Measurements from ENCODE around the gene SHTN1.

Gene SHTN1

GRCh38 chr10:116866987-116867595 is 137.9 kb downstream of the SHTN1 start:
- no peak for DNase-seq

- no peak for DNase-seq
These were observed 138.9 kb downstream of the SHTN1 start for GRCh38 chr10:116866066-116866465.

GRCh38 chr10:116864436-116864835 is 140.6 kb downstream of the SHTN1 start:
- DNase-seq: no peak

GRCh38 chr10:116861796-116862195 is 143.2 kb downstream of the SHTN1 start:
- DNase-seq: no peak

- DNase-seq: no peak
These were observed 147.8 kb downstream of the SHTN1 start for GRCh38 chr10:116857156-116857555.

GRCh38 chr10:116853701-116854100 is 151.3 kb downstream of the SHTN1 start:
- DNase-seq: no peak

GRCh38 chr10:116853287-116853686 is 151.7 kb downstream of the SHTN1 start:
- DNase-seq: no peak

- no peak for DNase-seq
These were observed 152.7 kb downstream of the SHTN1 start for GRCh38 chr10:116852246-116852645.

GRCh38 chr10:116850058-116850611 is 154.9 kb downstream of the SHTN1 start:
- no peak for DNase-seq

GRCh38 chr10:116849248-116850057 is 155.5 kb downstream of the SHTN1 start, which contains the start of gene ENO4:
ENO4 (plus strand) TSS chr10:116849499; CDS start chr10:116849567, 68 bp downstream.
- DNase-seq: peak; percentile 84

GRCh38 chr10:116848944-116849247 is 156.1 kb downstream of the SHTN1 start:
- DNase-seq: no peak

GRCh38 chr10:116848032-116848943 is 156.7 kb downstream of the SHTN1 start:
- no peak for DNase-seq

GRCh38 chr10:116845823-116846222 is 159.2 kb downstream of the SHTN1 start:
- no peak for DNase-seq

GRCh38 chr10:116840389-116841075 is 164.5 kb downstream of the SHTN1 start:
- DNase-seq: no peak

- DNase-seq: no peak
These were observed 166.8 kb downstream of the SHTN1 start for GRCh38 chr10:116838143-116838725.

GRCh38 chr10:116836902-116837523 is 168.0 kb downstream of the SHTN1 start:
- DNase-seq: no peak

GRCh38 chr10:116836083-116836482 is 168.9 kb downstream of the SHTN1 start:
- DNase-seq: no peak

- no peak for DNase-seq
These were observed 169.3 kb downstream of the SHTN1 start for GRCh38 chr10:116835658-116836057.

- DNase-seq: no peak
These were observed 170.7 kb downstream of the SHTN1 start for GRCh38 chr10:116833986-116834985.

- DNase-seq: no peak
These were observed 173.2 kb downstream of the SHTN1 start for GRCh38 chr10:116831790-116832189.
